WI38 (cell line): ENCODE measurements around the gene NSA2.

Source experiments
- H3K4me3 ChIP-seq: 2 replicates; pipeline ENCODE4 v1.5.1; 2011; ENCODE audit warnings: low read depth, mild to moderate bottlenecking, control low read depth, low read length
- TF ChIP-seq, protein P1 (sequence below): IDR thresholded peaks from 2 replicates; pipeline ENCODE4 v1.5.1; 2012; ENCODE audit warnings: low read depth, mild to moderate bottlenecking, control low read depth, low read length

Gene NSA2

DNA sequence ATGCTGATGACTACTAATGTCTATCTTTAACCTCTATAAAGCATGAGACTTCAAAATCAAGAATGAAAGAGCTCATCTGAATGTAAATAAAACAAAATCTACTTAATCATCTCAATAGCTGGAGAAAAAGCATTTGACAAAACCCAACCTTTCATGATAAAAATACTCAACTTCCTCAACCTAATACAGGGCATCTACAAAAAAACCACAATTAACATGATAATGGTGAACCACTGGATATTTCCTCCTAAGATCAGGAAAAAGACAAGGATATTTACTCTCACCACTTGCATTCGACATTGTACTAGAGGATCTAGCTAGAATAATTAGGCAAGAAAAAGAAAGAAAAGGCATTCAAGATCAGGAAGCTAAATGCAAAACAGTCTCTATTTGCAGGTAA is 49.8 kb downstream of the NSA2 start:
- TF ChIP-seq, protein P1, sequence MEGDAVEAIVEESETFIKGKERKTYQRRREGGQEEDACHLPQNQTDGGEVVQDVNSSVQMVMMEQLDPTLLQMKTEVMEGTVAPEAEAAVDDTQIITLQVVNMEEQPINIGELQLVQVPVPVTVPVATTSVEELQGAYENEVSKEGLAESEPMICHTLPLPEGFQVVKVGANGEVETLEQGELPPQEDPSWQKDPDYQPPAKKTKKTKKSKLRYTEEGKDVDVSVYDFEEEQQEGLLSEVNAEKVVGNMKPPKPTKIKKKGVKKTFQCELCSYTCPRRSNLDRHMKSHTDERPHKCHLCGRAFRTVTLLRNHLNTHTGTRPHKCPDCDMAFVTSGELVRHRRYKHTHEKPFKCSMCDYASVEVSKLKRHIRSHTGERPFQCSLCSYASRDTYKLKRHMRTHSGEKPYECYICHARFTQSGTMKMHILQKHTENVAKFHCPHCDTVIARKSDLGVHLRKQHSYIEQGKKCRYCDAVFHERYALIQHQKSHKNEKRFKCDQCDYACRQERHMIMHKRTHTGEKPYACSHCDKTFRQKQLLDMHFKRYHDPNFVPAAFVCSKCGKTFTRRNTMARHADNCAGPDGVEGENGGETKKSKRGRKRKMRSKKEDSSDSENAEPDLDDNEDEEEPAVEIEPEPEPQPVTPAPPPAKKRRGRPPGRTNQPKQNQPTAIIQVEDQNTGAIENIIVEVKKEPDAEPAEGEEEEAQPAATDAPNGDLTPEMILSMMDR: no peak
- H3K4me3 ChIP-seq: no peak overlapping the region

DNA sequence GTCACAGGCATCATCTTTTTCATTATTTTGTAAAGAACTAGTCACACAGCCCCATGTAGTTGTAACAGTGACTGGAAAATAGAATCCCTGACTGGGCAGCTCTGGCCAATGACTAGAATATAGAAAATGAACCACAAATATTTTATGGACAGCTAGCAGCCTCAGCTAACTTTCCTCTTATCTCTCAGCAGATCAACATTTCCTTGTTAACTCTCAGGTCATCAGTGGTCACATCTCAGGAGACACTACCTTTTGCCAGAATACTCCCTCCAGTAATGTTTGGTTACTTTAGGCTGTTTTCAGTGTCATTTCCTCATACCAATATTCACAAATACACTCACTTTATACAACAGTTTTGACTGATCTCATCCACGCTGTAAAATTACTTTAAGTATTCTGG is 55.2 kb downstream of the NSA2 start:
- TF ChIP-seq, protein P1: no peak
- no peak overlapping the region for H3K4me3 ChIP-seq

DNA sequence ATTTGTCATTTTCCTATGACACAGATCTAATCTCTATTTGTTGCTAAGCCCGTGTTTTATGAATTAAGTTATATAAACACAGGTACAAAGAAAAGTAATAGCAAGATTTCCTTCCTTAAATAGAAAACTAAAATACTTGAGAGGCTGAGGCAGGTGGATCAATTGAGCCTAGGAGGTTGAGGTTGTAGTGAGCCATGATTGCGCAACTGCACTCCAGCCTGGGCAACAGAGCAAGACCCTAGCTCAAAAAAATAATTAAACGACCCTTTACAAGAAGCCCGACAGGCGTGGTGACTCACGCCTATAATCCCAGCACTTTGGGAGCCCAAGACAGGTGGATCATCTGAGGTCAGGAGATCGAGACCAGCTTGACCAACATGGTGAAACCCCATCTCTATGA is 62.4 kb downstream of the NSA2 start:
- H3K4me3 ChIP-seq: no peak overlapping the region
- TF ChIP-seq, protein P1: no peak
